ENCODE measurements around the gene TFF2.

The TFF2 gene

DNA sequence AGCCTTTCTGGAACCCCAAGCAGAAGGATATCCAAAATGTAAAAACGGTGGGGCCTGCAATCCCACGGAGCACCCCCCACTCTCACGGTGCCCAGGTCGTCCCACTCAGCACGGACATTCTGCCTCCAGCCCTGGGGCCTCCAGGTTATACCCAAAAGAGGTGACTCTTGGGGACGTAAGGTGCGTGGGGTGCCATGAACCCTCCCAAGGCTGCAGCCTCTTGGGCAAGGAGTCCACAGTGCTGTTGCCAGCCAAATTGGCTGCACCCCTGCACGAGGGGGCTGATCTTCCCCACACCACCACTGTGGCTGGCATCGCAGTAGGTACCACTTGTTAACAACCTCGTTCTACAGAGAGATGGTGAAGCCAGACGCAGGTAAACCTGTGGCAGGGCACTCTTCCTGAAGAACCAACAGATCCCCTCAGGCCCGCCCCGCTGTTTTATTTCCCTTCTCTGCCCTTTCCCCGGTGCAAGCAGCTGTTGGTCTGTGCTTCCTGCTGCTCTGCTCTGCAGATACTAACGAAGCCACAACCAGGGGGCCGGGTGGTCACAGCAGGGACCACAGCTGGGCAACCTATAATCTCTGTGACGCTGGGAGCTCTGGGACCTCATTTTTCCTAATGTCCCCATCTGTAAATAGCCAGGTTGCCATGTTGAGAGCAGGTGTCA lies 44.3 kb downstream of the TFF2 start:
- H3K9me3 Mint-ChIP-seq, result no peaks in the 10 kb centered on the region
- H3K36me3 Mint-ChIP-seq (ENCODE audit: low read depth), result no peaks in the 10 kb centered on the region
- no peaks in the 10 kb centered on the region for H3K27me3 Mint-ChIP-seq
- no peak overlapping the region for H3K27ac Mint-ChIP-seq
- H3K4me1 Mint-ChIP-seq (ENCODE audit: low read depth), result no peaks in the 10 kb centered on the region
- H3K4me3 Mint-ChIP-seq, result no peak overlapping the region

DNA sequence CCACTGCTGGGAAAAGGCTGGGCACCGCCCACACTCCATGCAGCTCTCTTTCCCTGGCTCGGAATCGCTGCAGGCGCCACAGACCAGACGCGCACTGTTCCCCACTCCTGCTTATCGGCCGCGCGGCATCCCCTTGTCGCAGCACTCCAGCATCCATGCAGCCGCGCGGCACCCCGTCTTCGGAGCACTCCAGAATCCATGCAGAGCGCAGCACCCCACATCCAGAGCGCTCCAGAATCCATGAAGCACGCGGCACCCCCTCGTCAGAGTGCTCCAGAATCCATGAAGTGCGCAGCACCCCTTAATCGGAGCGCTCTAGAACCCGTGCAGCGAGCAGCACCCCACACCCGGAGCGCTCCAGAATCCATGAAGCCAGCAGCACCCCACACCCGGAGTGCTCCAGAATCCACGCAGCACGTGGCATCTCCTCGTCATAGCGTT lies 45.1 kb downstream of the TFF2 start:
- Mint-ChIP-seq H3K36me3 (ENCODE audit: low read depth) (no peaks in the 10 kb centered on the region), H3K27me3 (no peaks in the 10 kb centered on the region), H3K9me3 (no peaks in the 10 kb centered on the region), H3K4me1 (ENCODE audit: low read depth) (no peaks in the 10 kb centered on the region), H3K27ac (no peak overlapping the region), H3K4me3 (no peak overlapping the region)

DNA sequence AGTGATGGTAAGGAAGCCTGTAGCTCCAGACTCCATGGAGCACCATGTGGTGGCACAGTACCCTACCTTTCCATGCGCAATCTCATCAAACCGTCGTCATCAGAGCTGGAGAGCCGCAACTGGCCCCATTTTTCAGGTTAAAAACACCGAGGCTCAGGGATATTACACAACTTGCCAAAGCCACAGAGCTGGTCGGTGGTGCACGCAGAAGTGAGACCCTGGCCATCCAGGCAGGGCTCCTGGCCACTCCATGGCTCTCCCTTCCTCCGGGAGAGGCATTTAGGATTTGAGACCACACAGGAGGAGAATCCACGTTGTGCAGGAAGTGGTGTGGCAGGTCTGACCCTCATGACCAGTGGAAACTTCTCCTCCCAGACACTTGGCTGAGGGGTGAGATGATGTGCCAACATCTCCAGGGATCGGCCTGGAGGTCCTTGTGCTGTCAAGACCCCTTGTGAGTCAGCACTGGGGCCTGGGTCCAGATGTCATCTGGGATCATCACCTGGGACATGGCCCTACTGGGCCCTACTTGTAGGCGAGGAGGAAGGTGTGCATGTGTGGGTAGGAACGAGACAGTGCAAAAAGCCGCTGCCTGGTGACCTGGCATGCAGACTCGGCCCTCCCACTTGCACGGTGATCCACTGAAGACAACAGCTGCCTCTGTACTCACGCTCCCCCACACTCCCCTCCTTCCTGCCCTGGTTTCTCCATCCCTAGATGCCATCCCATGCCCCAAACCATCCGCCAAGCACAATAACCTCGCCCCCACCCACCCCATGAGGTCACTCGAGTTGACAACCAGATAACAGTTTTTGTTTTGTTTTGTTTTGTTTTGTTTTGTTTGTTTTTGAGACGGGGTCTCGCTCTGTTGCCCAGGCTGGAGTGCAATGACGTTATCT lies 46.0 kb downstream of the TFF2 start:
- no peak overlapping the region for H3K4me3 Mint-ChIP-seq
- no peaks in the 10 kb centered on the region for H3K27me3 Mint-ChIP-seq
- H3K36me3 Mint-ChIP-seq (ENCODE audit: low read depth), result no peaks in the 10 kb centered on the region
- peaks cover 3% of the 10 kb centered on the region for H3K4me1 Mint-ChIP-seq (ENCODE audit: low read depth)
- H3K27ac Mint-ChIP-seq, result no peak overlapping the region
- H3K9me3 Mint-ChIP-seq, result no peaks in the 10 kb centered on the region

DNA sequence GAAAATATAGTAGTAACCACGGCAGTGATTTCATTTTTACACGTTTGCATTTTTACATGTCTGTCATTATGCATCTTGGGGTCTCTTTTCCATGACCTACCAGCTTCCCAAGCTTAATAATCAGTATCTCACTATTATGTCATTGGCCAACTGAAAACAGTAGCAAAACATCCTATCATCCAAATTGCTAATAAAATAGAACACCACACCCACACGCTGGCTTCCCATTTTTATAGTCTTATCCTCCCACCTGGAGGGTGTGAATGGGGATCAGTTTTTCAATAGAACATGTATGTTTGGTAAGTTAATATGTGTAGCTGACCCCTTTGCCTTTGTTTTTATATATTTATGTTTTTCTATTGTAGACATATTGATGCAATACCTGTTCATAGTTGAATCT lies 47.4 kb downstream of the TFF2 start:
- no peaks in the 10 kb centered on the region for H3K27me3 Mint-ChIP-seq
- no peak overlapping the region for H3K27ac Mint-ChIP-seq
- H3K9me3 Mint-ChIP-seq, result no peaks in the 10 kb centered on the region
- H3K4me1 Mint-ChIP-seq (ENCODE audit: low read depth), result peaks cover 3% of the 10 kb centered on the region
- no peak overlapping the region for H3K4me3 Mint-ChIP-seq
- no peaks in the 10 kb centered on the region for H3K36me3 Mint-ChIP-seq (ENCODE audit: low read depth)

DNA sequence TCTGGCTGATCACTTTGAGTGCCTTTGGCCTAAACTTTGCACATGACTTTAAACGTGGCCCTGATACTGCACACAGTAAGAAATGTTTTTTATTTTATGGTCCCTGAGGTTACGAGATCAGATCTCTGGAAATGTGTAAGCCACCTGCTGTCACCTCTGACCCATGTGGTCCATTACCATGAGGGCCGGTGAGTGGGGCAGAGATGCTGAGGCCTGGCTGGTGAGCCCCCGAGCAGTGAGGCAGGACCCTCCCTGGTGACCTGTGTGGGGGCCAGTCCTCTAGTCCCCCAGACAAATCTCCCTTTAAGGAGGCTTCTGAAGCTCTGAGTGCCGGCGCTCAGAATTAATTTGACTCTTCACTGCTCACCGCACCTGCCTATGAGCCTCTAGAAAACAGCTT lies 48.0 kb downstream of the TFF2 start:
- H3K4me1 Mint-ChIP-seq (ENCODE audit: low read depth), result peaks cover 3% of the 10 kb centered on the region
- H3K27me3 Mint-ChIP-seq, result no peaks in the 10 kb centered on the region
- no peak overlapping the region for H3K27ac Mint-ChIP-seq

DNA sequence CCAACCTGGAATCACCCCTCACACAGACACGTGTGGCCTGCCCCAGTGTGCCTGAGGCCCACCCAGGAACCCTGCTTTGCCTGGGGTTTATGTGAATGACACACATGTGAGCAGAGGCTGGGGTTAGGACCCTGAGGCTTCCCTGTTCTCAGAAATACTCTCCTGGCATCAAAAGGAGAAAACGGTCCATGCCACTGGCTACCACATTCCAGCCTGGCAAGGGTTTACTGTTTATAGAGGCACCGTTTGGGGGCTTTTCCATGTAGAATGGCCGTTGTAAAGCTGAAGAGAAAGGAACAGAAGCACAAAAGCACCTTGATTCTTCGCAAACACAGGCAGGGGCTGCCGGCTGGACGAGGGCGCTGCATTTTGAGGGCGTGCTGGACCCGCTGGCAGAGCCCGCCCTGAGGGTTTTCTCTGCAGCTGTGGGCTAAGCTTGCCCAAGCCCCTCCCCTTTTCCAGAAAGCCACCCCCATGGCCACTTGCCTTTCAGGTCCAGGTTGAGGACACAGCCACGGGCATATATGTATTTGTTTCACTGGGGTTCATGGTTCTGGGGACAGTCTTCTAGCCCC lies 48.6 kb downstream of the TFF2 start:
- no peaks in the 10 kb centered on the region for H3K9me3 Mint-ChIP-seq
- H3K4me3 Mint-ChIP-seq, result no peak overlapping the region
- no peaks in the 10 kb centered on the region for H3K36me3 Mint-ChIP-seq (ENCODE audit: low read depth)
- H3K4me1 Mint-ChIP-seq (ENCODE audit: low read depth), result peaks cover 3% of the 10 kb centered on the region
- H3K27ac Mint-ChIP-seq, result no peak overlapping the region
- H3K27me3 Mint-ChIP-seq, result no peaks in the 10 kb centered on the region

More for the DNA sequence above, 48.0 kb downstream of the TFF2 start:
- Mint-ChIP-seq H3K36me3 (ENCODE audit: low read depth) (no peaks in the 10 kb centered on the region), H3K4me3 (no peak overlapping the region), H3K9me3 (no peaks in the 10 kb centered on the region)

DNA sequence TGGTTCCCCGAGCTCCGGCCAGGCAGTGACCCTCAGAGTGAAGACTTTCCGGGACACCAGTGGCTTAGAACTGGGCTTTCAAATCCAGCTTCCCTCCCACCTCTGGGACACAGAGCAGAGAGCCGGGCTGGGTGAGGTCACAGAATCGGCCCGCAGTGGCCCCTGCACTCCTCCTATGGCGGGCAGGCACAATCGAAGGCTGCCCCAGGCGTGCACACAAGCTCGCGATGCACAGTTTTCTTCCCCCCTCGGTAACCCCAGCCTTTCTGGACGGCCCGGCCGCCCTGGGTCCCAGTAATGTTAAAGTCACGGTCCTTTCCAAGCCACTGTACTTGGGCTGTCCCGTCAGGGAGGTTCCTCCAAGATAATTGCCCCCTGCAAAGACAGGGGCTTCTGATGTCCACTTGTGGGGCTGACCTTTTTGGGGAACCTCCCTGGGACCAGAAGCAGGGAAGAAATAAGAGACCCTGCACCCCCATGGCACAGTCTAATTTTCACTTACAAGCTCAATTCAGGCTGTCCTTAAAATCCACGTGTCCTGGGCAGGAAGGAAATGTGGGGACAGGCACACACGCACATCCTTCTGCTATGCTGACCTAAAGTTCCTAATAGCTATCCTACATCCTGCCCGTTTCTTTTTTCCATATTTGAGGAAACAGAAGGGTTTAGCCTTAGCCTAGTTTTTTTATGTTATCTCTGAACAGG lies 49.3 kb downstream of the TFF2 start:
- Mint-ChIP-seq H3K27ac (no peak overlapping the region), H3K36me3 (ENCODE audit: low read depth) (no peaks in the 10 kb centered on the region), H3K4me3 (no peak overlapping the region), H3K9me3 (no peaks in the 10 kb centered on the region), H3K27me3 (no peaks in the 10 kb centered on the region), H3K4me1 (ENCODE audit: low read depth) (peaks cover 3% of the 10 kb centered on the region)

DNA sequence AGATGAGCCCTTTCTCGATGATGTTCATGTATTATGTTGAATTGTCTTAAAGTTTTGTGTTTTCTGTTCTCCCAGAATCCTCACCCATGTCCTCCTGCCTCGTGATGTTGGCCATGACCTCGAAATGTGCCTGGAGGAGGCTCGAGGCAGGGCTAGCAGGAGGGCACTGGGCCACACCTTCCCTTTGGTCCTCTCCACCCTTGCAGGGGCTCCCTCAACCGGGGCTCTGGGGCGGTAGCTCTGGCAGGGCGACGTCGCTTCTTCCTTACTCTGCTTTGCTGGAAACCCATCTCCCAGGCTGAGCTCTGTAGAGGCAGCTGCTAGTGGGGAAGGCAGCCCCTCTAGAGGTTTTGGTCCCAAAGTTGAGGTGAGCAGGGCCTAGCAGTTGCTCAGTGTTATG lies 49.8 kb downstream of the TFF2 start:
- H3K9me3 Mint-ChIP-seq, result no peaks in the 10 kb centered on the region
- no peak overlapping the region for H3K27ac Mint-ChIP-seq
- H3K36me3 Mint-ChIP-seq (ENCODE audit: low read depth), result no peaks in the 10 kb centered on the region
- H3K27me3 Mint-ChIP-seq, result no peaks in the 10 kb centered on the region
- peaks cover 3% of the 10 kb centered on the region for H3K4me1 Mint-ChIP-seq (ENCODE audit: low read depth)
- H3K4me3 Mint-ChIP-seq, result no peak overlapping the region

DNA sequence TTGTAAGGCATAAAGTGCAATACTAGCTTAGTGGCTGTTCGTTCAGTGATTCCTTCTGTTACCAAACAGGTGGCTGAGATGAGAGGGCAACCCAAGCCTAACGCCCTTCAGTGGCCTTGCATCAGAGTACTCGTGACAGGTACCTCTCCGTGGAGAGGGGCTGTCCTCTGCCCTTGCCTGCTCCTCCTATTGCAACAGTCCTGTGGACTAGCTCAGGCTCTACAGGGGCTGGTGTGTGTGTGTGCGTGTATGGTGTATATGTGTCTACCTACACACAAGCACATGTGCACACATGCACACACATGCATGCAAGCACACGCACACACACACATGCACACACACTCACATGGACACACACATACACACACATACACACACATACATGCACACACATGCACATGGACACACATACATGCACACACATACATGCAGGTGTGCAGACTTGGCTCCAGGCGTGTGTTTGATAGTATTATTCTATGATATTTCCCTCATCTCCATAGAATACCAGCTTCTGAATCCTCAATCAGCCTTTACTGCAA lies 50.7 kb downstream of the TFF2 start:
- Mint-ChIP-seq H3K36me3 (ENCODE audit: low read depth) (no peaks in the 10 kb centered on the region), H3K9me3 (no peaks in the 10 kb centered on the region), H3K27me3 (no peaks in the 10 kb centered on the region), H3K27ac (no peak overlapping the region), H3K4me3 (no peak overlapping the region), H3K4me1 (ENCODE audit: low read depth) (peaks cover 3% of the 10 kb centered on the region)

DNA sequence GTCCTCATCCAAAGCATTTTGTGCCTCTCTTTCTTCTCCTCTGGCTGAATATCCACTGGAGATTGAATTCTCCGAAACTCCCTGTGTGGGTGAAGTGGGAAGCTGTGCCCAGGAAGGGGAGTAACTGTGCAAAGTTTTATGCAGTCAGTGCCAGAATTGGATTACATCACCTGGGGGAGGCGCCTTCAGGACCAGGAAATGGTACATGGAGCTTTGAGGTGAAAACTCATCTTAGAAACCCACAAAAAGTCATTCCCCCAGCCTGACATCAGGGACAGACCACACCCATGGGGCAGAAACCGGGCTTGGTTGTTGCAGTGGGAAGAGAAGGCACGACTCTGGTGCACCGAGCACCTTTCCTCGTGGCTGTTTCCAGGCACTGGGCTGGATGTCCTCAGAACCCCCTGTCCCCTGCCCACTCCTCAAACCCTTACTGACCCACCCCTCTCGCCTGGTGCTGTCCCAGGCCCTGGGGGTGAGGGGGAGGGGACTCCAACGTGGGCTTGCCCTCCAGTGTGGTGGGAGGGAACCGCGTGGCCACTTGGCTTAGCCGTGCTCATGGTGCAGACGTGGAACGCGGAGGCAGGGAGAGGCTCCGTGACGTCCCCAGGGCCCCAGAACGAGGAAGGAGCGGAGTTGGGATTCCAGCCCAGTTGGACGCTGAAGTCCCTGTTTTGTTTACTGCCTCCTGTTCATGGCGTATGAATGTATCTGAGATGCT lies 51.3 kb downstream of the TFF2 start:
- Mint-ChIP-seq H3K36me3 (ENCODE audit: low read depth) (no peaks in the 10 kb centered on the region), H3K27ac (no peak overlapping the region), H3K4me3 (no peak overlapping the region), H3K27me3 (no peaks in the 10 kb centered on the region), H3K4me1 (ENCODE audit: low read depth) (peaks cover 3% of the 10 kb centered on the region), H3K9me3 (no peaks in the 10 kb centered on the region)

DNA sequence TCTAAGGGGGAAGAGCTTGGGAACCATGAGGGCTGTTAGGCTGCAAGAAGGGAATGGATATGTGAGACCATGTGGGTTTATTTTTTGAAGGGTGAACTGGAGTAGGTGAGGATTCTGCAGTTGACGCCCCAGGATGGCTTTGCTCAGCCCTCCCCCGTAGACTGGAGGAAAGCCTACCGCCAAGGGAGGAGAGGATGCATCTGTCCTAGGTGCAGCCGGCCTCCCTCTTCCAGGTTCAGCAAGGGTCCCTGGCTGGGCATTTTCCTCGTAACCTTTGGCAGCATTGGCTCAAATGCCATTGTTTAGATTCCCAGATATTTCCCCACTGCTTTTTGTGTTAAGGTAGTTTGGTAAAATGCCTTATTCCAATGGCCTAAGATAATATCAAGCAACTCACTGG lies 52.1 kb downstream of the TFF2 start:
- Mint-ChIP-seq H3K4me1 (ENCODE audit: low read depth) (peaks cover 3% of the 10 kb centered on the region), H3K4me3 (no peak overlapping the region), H3K27ac (no peak overlapping the region), H3K36me3 (ENCODE audit: low read depth) (no peaks in the 10 kb centered on the region), H3K9me3 (no peaks in the 10 kb centered on the region), H3K27me3 (no peaks in the 10 kb centered on the region)

DNA sequence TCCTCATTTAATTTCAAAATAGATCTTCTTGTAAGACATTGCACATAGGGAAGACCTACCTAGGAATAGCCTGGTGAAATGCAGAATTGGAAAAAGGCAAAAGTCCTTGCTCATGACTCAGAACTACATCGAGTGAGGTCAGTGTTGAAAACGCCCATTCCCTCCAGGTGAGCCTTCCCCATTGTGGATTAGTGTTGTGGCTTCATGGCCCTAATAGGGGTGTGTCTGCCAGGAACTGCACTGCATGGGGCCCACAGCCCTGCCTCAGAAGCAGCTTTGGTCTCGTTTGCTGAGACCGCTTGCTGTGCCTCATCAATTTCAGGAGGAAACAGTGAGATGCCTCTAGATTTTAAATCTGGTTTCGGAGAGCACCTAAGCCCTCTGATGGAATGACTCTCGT lies 52.6 kb downstream of the TFF2 start:
- Mint-ChIP-seq H3K27ac (no peak overlapping the region), H3K4me1 (ENCODE audit: low read depth) (peaks cover 3% of the 10 kb centered on the region)

DNA sequence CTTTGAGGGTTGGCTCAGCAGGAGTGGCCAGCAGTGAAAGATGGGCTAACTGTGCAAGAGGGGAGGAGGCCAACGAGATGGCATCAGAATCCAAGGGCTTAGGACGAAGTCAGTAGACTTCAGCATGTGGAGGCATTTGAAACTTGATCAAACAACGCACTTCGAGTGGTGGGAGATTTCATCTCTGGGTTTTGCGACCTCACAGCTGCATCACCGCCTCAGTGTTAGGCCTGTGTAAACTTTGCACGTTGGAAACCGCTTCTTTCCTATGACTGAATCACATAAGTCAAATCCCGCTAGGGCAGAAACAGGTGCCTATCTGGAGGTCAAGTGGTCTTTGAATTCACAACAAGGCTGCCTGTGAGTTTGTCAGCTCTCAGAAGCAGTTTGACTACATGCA lies 53.4 kb downstream of the TFF2 start:
- Mint-ChIP-seq H3K4me1 (ENCODE audit: low read depth) (peaks cover 3% of the 10 kb centered on the region), H3K36me3 (ENCODE audit: low read depth) (no peaks in the 10 kb centered on the region), H3K9me3 (no peaks in the 10 kb centered on the region), H3K27ac (no peak overlapping the region), H3K4me3 (no peak overlapping the region), H3K27me3 (no peaks in the 10 kb centered on the region)

More for the DNA sequence above, 52.6 kb downstream of the TFF2 start:
- Mint-ChIP-seq H3K27me3 (no peaks in the 10 kb centered on the region), H3K36me3 (ENCODE audit: low read depth) (no peaks in the 10 kb centered on the region), H3K9me3 (no peaks in the 10 kb centered on the region), H3K4me3 (no peak overlapping the region)

DNA sequence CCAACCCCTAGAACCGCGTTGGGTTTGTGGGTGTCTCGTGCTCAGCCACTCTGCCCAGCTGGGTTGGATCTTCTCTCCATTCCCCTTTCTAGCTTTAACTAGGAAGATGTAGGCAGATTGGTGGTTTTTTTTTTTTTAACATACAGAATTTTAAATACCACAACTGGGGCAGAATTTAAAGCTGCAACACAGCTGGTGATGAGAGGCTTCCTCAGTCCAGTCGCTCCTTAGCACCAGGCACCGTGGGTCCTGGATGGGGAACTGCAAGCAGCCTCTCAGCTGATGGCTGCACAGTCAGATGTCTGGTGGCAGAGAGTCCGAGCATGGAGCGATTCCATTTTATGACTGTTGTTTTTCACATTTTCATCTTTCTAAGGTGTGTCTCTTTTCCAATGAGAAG lies 54.3 kb downstream of the TFF2 start:
- Mint-ChIP-seq H3K27ac (no peak overlapping the region), H3K4me3 (no peak overlapping the region), H3K36me3 (ENCODE audit: low read depth) (no peaks in the 10 kb centered on the region), H3K27me3 (no peaks in the 10 kb centered on the region), H3K9me3 (no peaks in the 10 kb centered on the region), H3K4me1 (ENCODE audit: low read depth) (peaks cover 3% of the 10 kb centered on the region)

Data from stimulated activated naive CD8-positive, alpha-beta T cell treated with anti-CD3 and anti-CD28 coated beads, Interleukin-15, Interleukin-2, amounts not matched to agents 100 ng/mL and 50 ng/mL, for 24 hours (primary cell).